Heart left ventricle (tissue), 13 donors: Measurements from ENCODE around the gene ITFG2.

Source experiments
- POLR2A ChIP-seq, 2 donors: fragments of 450-650 bp; IDR thresholded peaks; one replicate each; pipeline ENCODE4 v1.6.1; 2017; ENCODE audit warnings: antibody characterized with exemption in 2 of 2, mild to moderate bottlenecking in 2 of 2, moderate library complexity in 2 of 2
- TF ChIP-seq, protein P1 (sequence below), 12 donors: fragments of 200-600 bp; sonication (generic) in 4 of 12; IDR thresholded peaks; one replicate each; pipeline versions ENCODE4 v1.5.0 to v1.8.0; 2018 to 2022; ENCODE audit warnings: antibody characterized with exemption in 12 of 12, mild to moderate bottlenecking in 5 of 12
- donor health status: ischemic (EF 13 %, LVEDD 7.1; RV severe dilation, severe dysfunction).
- donor health status: DM: no; HTN: yes; CAD: no.
- donor health status: DM: no; HTN: no; CAD: no.
- donor health status: ischemic (EF 25% LVEDD 6.9; RV normal size, moderate dysfunction).
- donor health status: ischemic (EF 25% LVEDD 5.7; RV mildly dilated, moderate dysfunction).
- donor health status: ischemic (EF 35%, LVEDD 5.7; RV mildly dilated, moderate dysfunction).
- donor health status: nonischemic (EF 11% LVEDD 7.7; RV severe dilation, severe dysfunction).
- donor health status: DM: yes; HTN: yes; CAD: no.
- donor health status: PGD.
- donor health status: ischemic (EF 29% LVEDD 5.4; RV normal size, mild dysfunction).
- donor health status: nonischemic (EF 23%, LVEDD 6.1; RV moderate dilation, normal function).

DNA sequence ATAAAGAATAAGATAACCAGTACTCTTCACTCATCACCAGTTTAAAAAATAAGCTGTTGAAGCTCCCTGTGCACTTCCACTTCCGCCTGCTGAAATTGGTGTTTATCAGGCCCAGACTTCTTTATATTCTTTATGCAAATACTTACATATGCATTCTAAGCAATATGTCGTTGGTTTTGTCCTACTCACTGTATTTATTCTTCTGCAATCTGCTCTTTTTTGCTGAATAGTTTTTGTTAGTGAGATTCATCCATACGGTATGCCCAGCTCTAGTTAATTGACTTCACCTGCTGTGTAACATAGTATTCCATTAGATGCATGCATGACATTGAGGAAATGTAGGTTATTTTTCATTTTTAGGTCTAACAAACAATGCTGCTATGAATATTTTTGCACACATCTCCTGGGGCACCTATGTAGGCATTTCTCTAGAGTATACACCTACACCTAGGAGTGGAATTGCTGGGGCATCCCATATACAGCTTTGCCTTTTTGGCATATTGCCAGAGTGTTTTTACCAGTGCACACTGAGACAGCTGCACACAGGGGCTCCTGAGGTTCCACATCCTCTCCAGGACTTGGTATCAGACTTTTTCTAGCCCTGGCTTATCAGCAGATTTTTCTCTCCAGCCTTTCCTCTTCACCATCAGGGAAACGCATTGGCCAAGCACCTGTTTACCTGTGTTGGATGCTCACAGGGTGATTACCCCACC is 23.4 kb downstream of the ITFG2 start:
- TF ChIP-seq, protein P1, sequence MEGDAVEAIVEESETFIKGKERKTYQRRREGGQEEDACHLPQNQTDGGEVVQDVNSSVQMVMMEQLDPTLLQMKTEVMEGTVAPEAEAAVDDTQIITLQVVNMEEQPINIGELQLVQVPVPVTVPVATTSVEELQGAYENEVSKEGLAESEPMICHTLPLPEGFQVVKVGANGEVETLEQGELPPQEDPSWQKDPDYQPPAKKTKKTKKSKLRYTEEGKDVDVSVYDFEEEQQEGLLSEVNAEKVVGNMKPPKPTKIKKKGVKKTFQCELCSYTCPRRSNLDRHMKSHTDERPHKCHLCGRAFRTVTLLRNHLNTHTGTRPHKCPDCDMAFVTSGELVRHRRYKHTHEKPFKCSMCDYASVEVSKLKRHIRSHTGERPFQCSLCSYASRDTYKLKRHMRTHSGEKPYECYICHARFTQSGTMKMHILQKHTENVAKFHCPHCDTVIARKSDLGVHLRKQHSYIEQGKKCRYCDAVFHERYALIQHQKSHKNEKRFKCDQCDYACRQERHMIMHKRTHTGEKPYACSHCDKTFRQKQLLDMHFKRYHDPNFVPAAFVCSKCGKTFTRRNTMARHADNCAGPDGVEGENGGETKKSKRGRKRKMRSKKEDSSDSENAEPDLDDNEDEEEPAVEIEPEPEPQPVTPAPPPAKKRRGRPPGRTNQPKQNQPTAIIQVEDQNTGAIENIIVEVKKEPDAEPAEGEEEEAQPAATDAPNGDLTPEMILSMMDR (IDR thresholded peaks at IDR 0.05), result no peak
- no peak for TF ChIP-seq POLR2A (IDR thresholded peaks at IDR 0.05)
